Activated T-cell treated with anti-CD3 and anti-CD28 coated beads, Interleukin-2, amount 50 U/mL, for 24 hours (primary cell): ENCODE measurements around the gene KRTAP12-4.
"Not testable (repeated sequence)": the region's sequence is repeated elsewhere in the genome, so short reads cannot be mapped to it uniquely, and the experiment has no call there.

Experiments
- DNase-seq: peaks from one replicate; pipeline ENCODE4 v3.0.0-alpha.2; 2020
- H3K27ac Mint-ChIP-seq: 2 replicates; pipeline ENCODE4 v1.8.0; 2020; ENCODE audit warnings: mild to moderate bottlenecking, mixed read lengths
- H3K27me3 Mint-ChIP-seq: 2 replicates; pipeline ENCODE4 v1.8.0; 2020; ENCODE audit warnings: mixed read lengths
- H3K36me3 Mint-ChIP-seq: 2 replicates; pipeline ENCODE4 v1.8.0; 2020; ENCODE audit warnings: low read depth, mixed read lengths
- H3K4me1 Mint-ChIP-seq: 2 replicates; pipeline ENCODE4 v1.8.0; 2020; ENCODE audit warnings: low read depth, mixed read lengths
- H3K4me3 Mint-ChIP-seq: 2 replicates; pipeline ENCODE4 v1.8.0; 2020; ENCODE audit warnings: mild to moderate bottlenecking, moderate library complexity, mixed read lengths
- H3K9me3 Mint-ChIP-seq: 2 replicates; pipeline ENCODE4 v1.8.0; 2020; ENCODE audit warnings: mixed read lengths

The KRTAP12-4 gene

GRCh38 chr21:44654576-44655175 lies at the start of gene KRTAP12-4:
Gene KRTAP12-4 (minus strand): TSS chr21:44654659. CDS start chr21:44654614, 45 bp downstream.
- no peak within 1 kb of the TSS for H3K27ac Mint-ChIP-seq
- H3K4me1 Mint-ChIP-seq: peaks cover 54% of the 10 kb centered on the region
- no peak within 1 kb of the TSS for H3K4me3 Mint-ChIP-seq
- H3K27me3 Mint-ChIP-seq: no peaks in the 10 kb centered on the region
- peaks cover 26% of the 10 kb centered on the region for H3K9me3 Mint-ChIP-seq
- no peak for DNase-seq
- peaks cover 11% of the 10 kb centered on the region for H3K36me3 Mint-ChIP-seq

GRCh38 chr21:44703731-44704635 lies 49.5 kb upstream of the KRTAP12-4 start:
- Mint-ChIP-seq H3K27me3 (peaks cover 91% of the 10 kb centered on the region), H3K4me3 (no peak overlapping the region), H3K9me3 (peaks cover 10% of the 10 kb centered on the region), H3K27ac (no peak overlapping the region), H3K36me3 (peaks cover 6% of the 10 kb centered on the region), H3K4me1 (peaks cover 8% of the 10 kb centered on the region)
- DNase-seq: no peak

- H3K27ac Mint-ChIP-seq: no peak overlapping the region
Observed at GRCh38 chr21:44702973-44703730, 48.7 kb upstream of the KRTAP12-4 start.

GRCh38 chr21:44702111-44702972 lies 47.9 kb upstream of the KRTAP12-4 start:
- Mint-ChIP-seq H3K36me3 (peaks cover 6% of the 10 kb centered on the region), H3K9me3 (peaks cover 10% of the 10 kb centered on the region), H3K4me3 (no peak overlapping the region), H3K4me1 (peaks cover 4% of the 10 kb centered on the region), H3K27ac (no peak overlapping the region), H3K27me3 (peaks cover 90% of the 10 kb centered on the region)
- no peak for DNase-seq

More at GRCh38 chr21:44702973-44703730, 48.7 kb upstream of the KRTAP12-4 start:
- H3K27me3 Mint-ChIP-seq: peaks cover 90% of the 10 kb centered on the region
- DNase-seq: no peak
- H3K4me3 Mint-ChIP-seq: no peak overlapping the region
- peaks cover 6% of the 10 kb centered on the region for H3K36me3 Mint-ChIP-seq
- peaks cover 4% of the 10 kb centered on the region for H3K4me1 Mint-ChIP-seq
- peaks cover 10% of the 10 kb centered on the region for H3K9me3 Mint-ChIP-seq

GRCh38 chr21:44701541-44701940 lies 47.1 kb upstream of the KRTAP12-4 start:
- H3K27me3 Mint-ChIP-seq: peaks cover 90% of the 10 kb centered on the region
- H3K27ac Mint-ChIP-seq: no peak overlapping the region
- peaks cover 4% of the 10 kb centered on the region for H3K4me1 Mint-ChIP-seq
- peaks cover 10% of the 10 kb centered on the region for H3K9me3 Mint-ChIP-seq
- peaks cover 6% of the 10 kb centered on the region for H3K36me3 Mint-ChIP-seq
- DNase-seq: no peak
- no peak overlapping the region for H3K4me3 Mint-ChIP-seq

GRCh38 chr21:44701023-44701400 lies 46.6 kb upstream of the KRTAP12-4 start:
- H3K4me3 Mint-ChIP-seq: no peak overlapping the region
- no peaks in the 10 kb centered on the region for H3K4me1 Mint-ChIP-seq
- peaks cover 8% of the 10 kb centered on the region for H3K9me3 Mint-ChIP-seq
- peaks cover 84% of the 10 kb centered on the region for H3K27me3 Mint-ChIP-seq
- H3K27ac Mint-ChIP-seq: no peak overlapping the region
- DNase-seq: no peak
- peaks cover 4% of the 10 kb centered on the region for H3K36me3 Mint-ChIP-seq

- no peak for DNase-seq
- Mint-ChIP-seq H3K27me3 (peaks cover 79% of the 10 kb centered on the region), H3K4me1 (no peaks in the 10 kb centered on the region), H3K27ac (no peak overlapping the region), H3K36me3 (no peaks in the 10 kb centered on the region), H3K9me3 (peaks cover 3% of the 10 kb centered on the region), H3K4me3 (no peak overlapping the region)
Observed at GRCh38 chr21:44700101-44701022, 45.9 kb upstream of the KRTAP12-4 start.

- Mint-ChIP-seq H3K27me3 (peaks cover 71% of the 10 kb centered on the region), H3K9me3 (no peaks in the 10 kb centered on the region), H3K36me3 (no peaks in the 10 kb centered on the region), H3K4me3 (no peak overlapping the region), H3K27ac (no peak overlapping the region), H3K4me1 (peaks cover 1% of the 10 kb centered on the region)
- DNase-seq: no peak
Observed at GRCh38 chr21:44699502-44700001, 45.1 kb upstream of the KRTAP12-4 start.

GRCh38 chr21:44697811-44698734 lies 43.6 kb upstream of the KRTAP12-4 start:
- Mint-ChIP-seq H3K4me3 (no peak overlapping the region), H3K27me3 (peaks cover 57% of the 10 kb centered on the region), H3K9me3 (peaks cover 3% of the 10 kb centered on the region), H3K27ac (no peak overlapping the region), H3K36me3 (no peaks in the 10 kb centered on the region), H3K4me1 (peaks cover 4% of the 10 kb centered on the region)
- DNase-seq: no peak

- H3K4me1 Mint-ChIP-seq, H3K9me3 Mint-ChIP-seq, H3K27ac Mint-ChIP-seq, H3K36me3 Mint-ChIP-seq, H3K4me3 Mint-ChIP-seq, DNase-seq: not testable (repeated sequence)
- peaks cover 49% of the 10 kb centered on the region for H3K27me3 Mint-ChIP-seq
Observed at GRCh38 chr21:44697172-44697810, 42.8 kb upstream of the KRTAP12-4 start, which contains the start of gene KRTAP10-12. Gene KRTAP10-12 (plus strand): TSS chr21:44697172. CDS start chr21:44697202, 30 bp downstream.

- peaks cover 9% of the 10 kb centered on the region for H3K4me1 Mint-ChIP-seq
- H3K9me3 Mint-ChIP-seq: peaks cover 10% of the 10 kb centered on the region
- no peak for DNase-seq
- peaks cover 44% of the 10 kb centered on the region for H3K27me3 Mint-ChIP-seq
- H3K4me3 Mint-ChIP-seq: no peak overlapping the region
- H3K27ac Mint-ChIP-seq: no peak overlapping the region
- no peaks in the 10 kb centered on the region for H3K36me3 Mint-ChIP-seq
Observed at GRCh38 chr21:44696572-44696971, 42.1 kb upstream of the KRTAP12-4 start.

GRCh38 chr21:44695641-44696040 lies 41.2 kb upstream of the KRTAP12-4 start:
- peaks cover 10% of the 10 kb centered on the region for H3K9me3 Mint-ChIP-seq
- no peak for DNase-seq
- H3K4me1 Mint-ChIP-seq: peaks cover 14% of the 10 kb centered on the region
- H3K27me3 Mint-ChIP-seq: peaks cover 34% of the 10 kb centered on the region
- H3K27ac Mint-ChIP-seq: no peak overlapping the region
- no peaks in the 10 kb centered on the region for H3K36me3 Mint-ChIP-seq
- no peak overlapping the region for H3K4me3 Mint-ChIP-seq
